KG1 (cell line): ENCODE measurements around the gene ASB9.
"Not testable (repeated sequence)": the region's sequence is repeated elsewhere in the genome, so short reads cannot be mapped to it uniquely, and the experiment has no call there.

Source experiments
- DNase-seq: peaks from one replicate; lab custom pipeline; 2025; lab: John Stamatoyannopoulos, UW

Gene ASB9

DNA sequence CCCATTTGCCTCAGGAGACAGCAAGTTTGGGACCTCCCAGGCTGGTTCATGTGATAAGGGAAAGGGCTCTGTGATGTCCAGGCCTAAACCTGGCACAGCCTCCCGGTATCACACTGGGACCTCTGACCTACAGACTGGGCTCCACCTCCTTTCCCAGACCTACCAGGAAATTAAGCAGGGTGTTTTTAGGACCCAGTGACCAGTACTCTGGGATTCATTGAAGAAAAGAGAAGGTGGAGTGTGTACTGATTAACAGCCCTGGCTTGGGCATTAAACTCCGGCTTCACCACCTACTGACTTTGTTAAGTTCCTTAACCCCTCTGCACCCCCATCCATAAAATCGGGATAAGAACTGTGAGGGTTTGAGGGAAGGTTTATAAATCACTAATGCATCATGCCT lies 28.6 kb downstream of the ASB9 start:
- no peak for DNase-seq

DNA sequence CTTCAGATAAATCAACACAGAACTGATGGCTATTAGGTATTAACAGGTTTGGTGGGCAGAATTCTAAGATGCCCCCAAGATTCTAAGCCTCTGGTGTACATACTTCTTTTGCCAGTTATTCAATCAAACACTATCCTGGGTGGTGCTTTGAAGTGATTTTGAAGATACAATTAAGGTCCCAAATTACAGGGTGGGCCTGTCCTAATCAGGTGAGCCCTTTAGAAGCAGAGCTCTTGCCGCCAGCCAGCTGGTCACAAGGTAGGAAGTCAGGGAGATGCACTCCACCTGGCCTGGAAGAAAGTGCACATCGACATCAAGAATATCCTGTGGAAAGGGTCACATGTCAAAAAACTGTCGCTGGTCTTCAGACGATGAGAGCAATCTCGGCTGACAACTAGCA lies 29.5 kb downstream of the ASB9 start:
- no peak for DNase-seq

DNA sequence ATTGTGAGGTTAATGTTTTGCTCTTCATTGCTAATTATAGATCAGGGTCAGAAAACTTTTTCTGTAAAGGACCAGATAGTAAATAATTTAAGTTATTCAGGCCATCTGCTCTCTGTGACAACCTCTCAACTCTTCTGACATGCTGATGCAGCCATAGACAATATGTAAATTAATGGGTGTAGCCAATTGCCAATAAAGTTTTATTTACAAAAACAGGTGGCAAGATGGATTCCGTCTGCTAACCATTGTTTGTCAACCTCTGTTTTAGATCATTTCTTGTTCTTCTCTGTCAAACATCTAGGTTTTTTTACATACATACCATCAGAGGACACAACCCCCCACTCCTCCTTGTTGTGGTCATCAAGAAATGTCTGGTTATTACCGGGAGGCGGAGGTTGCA lies 33.7 kb downstream of the ASB9 start:
- no peak for DNase-seq

DNA sequence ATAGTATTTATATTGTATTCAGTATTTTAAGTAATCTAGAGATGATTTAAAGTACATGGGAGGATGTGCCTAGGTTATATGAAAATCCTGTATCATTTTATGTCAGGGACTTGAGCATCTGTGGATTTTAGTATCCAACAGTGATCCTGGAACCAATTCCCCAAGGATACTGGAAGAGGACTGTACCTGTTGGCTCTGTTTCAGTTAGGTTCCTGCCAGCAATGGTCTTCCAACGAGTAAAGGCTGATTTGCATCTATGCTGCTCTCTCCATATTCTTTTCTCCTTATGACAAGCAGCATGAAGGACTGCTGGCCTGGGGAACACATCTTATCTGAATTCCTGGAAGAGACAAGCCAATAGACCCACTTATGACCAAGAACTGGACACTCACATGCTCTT lies 34.9 kb downstream of the ASB9 start:
- DNase-seq, result no peak

DNA sequence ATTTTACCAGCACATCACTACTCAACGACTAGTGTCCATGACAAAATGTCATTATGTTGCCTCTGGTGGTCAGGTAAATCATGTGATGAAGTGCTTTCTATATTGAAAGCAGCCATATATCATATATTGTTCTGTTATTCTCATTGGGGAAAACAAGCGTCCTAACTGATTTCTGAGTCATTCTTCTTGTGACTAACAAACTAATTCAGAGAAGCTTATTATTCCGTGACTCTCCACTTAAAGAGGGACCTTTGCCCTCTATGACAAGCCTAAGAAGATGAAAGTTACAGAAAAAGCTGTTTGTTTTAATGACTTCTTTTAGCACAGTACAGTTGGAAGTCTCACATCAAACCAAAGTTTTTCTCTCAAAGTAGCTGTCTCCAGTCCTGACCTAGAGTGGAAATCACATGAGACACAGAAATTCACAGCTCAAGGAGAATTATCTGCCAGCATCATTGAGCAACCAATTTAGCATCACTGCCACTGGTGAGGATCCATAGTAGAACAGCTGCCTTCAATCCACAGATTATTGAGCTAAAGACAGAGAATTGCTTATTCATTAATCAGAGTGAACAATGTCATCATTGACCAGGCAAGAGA lies 36.4 kb downstream of the ASB9 start:
- no peak for DNase-seq

DNA sequence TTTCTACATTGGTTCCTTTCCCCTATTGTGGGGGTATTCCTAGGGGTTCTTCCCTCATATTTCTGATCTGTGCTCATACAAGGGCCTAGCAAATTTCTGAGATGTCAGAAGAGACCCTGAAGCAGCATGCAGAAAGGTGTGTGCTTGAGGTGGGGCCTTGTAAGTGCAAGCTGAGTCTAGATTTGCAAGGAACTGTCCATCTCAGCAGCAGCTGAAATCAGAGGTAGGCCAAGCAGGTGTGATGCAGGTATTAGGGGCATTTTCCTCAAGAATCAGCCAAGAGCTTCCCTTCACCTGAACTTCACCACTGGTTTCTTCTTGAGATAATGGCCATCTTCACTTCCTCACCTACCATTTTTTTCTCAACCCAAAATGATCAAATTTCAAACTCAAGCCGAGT lies 45.1 kb downstream of the ASB9 start:
- DNase-seq, result no peak

DNA sequence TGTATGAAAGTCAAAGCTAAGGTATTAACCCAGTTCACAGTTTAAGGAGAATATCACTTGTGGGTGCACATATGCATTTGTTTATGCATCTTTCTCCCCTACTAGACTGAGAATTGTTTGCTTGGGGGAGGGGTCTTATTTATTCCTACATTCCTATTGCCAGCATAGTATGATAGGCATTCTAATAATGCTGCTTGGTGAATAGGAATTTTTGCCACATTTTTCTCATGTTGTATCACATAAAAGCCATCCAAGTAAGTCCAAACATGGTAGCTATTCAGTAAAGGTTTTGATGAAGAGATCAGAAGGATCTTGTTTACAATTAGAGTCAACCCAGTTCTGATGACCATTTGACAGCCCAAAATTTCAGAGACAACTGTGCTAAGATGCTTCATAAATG lies 48.6 kb downstream of the ASB9 start:
- DNase-seq, result no peak

DNA sequence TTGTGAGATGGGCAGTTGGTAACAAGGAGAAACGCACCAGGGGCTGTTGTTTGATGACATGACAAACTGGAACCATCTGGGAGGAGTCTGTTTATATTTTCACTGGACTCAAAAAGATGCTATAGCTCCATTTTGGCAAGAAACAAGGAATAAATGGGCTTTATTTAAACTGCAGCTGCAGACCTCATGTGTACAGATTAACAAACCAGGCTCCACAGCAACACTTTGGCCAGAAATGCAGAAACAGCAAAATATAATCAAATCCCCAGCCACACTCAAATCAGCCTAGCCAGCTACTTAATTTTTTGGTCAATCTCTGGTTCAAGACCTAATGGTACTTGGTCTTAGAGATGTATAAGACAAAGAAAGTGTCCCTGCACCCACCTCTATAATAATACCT lies 52.7 kb downstream of the ASB9 start:
- no peak for DNase-seq

DNA sequence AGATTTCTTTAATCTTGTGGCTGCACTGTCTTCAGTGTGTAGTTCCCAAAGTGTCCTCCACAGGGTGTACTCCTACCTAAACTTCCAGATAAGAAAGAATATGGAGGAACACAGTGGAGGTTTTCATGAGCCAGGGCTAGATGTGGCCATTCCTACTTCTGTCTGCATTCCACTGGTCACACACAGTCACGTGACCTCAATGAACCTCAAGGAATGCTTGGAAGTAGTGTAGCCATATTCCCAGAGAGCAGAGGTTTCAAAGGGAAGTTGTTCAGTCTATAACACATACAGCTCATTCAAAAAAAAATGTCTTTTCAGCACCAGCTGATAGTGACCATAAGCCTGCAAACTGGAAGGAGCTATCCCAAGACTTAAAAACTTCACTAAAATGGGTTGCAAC lies 53.6 kb downstream of the ASB9 start:
- DNase-seq, result no peak

DNA sequence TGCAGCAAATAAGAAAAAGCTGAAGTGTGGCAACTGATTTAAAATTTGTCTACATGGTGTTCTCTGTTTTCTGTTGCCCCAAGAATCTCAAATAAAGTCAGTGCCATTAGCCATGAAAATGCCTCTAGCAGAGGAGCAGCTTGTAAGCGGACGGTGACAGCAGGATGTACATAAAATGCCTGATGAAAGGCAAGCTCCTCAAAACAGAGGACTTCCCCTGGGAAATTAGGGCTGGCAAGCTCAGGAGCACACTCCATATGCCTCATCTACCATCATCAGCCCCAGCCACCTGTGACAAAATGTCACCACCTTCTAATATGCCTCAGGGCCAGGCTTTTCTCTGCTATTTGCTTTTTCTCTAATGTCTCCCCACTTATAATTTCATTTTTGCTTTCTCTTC lies 54.5 kb downstream of the ASB9 start:
- DNase-seq, result no peak

DNA sequence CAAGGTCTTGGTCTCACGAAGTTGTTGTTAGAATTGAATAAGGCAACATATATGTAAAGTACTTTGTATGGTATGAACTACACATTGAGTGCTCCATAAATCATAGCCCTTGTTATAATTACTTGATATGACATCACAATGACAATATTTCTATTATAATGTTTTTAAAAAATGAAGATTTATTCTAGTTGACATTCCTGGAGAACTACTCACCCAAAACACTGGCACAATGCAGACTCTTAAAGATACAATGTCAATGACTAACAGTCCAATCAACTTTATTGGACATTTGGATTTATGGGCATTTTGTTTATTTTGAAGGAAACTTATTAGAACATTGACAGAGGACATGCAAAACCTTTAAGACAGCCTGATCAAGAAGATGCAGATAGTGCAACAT lies 55.3 kb downstream of the ASB9 start:
- DNase-seq, result no peak

DNA sequence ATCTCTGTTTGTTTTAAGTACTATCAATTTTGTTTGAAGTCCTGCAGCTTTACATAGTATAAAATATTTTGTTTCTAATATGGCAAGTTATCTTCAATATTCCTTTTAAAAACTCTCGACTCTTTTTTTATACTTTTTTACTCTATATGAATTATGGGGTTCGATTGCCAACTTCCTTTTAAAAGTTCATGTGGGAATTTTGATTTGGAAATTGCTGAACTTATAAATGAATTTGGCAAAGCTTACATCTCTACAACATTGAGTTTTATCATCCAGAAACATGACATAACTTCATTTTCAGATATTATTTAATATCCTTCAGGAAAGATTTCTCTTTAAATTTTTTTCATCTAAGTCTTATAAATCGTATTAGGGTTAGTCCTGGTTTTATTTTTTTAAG lies 60.8 kb downstream of the ASB9 start:
- no peak for DNase-seq

DNA sequence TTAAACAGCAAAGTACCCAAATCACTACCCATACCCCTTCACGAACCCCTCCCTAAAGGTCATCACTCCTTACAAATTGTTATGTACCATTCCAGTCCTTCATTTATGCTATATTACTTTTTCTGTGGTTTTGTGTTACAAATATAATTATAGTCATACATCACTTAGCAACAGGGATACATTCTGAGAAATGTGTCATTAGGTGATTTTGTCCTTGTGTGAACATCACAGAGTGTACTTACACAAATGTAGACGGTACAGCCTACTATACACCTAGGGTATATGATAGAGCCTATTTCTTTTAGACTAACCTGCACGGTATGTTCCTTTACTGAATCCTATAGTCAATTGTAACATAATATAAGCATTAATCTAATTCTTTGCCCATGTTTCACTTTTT lies 61.9 kb downstream of the ASB9 start:
- no peak for DNase-seq

DNA sequence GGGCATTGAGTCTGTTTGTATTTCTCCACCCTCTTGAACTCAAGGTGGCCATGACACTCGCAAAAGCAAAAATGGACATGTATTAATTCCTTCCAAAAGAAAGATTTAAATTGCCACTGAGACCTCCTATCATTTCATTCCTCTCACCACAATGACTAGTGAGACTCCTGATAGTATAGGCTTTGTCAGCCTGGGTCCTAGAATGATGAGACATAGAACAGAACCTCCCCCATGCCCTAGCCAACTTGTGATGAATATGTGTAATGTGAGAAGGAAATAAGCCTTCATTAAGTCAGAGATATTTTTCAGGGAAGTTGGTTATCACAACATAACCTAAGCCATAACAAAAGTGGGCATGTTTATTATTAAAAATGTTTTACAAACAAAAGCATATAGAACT lies 62.5 kb downstream of the ASB9 start:
- DNase-seq, result no peak

DNA sequence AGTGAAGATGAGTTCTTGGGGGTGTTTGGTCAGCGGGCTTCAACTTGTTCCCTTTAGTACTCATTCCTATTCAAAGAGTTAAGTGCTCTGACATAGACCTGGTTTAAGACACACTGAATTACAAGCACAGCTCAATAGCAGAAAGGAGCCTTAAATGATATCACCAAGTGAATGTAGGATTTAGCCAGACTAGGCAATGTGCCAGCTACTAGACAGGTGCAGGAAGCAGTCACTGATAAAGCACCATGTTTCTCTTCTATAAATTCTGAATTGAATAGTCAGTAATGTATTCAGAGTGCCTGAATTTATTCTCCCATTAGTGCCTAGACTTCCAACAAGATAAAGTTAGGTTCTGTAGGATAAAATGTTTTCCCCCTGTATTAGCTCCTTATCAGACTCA lies 63.6 kb downstream of the ASB9 start:
- DNase-seq, result no peak

DNA sequence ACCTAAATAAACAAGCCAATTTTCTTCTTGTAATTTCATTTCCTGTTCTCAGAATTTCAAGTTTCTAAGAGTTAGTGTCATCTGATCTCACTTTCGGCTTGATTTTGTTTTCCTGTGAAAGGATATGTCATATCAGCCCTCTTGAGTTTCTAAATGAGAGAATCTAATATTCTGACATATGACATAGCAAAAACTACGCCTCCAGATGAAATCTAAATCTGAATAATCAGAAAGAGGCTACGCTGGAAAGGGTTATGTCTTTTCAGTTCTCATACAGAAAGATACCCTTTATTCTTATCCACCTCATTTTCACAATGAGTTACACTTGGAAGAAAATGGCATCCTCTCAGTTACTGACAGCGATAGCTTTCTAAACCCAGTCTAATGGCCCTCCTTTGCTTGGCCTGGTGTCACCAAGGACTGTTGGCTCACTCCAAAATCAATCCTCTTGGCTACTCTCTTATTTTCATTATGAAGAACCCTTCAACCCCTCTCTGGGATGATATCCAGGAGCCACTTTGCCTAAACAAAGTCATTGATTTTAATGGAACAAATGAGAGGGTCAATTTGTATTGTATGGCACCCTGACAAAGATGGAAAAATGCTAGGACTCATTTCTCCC lies 65.6 kb downstream of the ASB9 start:
- no peak for DNase-seq

DNA sequence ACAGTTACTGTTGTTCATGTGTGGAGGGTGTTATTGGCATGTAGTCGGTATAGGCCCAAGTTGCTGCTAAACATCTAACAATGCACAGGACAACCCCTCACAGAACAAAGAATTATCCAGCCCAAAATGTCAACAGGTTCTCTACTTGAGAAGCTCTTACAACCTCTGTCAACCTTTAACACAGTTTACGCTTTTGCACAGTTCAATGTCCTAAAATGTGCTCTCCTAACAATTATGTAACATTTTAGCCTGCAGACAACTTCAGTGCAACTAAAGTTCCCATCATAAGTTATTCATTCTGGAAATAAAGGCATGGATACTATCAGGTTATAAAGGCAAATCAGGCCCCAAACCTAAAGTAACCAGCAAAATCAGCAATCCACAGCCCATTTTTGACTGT lies 66.2 kb downstream of the ASB9 start:
- DNase-seq, result no peak

DNA sequence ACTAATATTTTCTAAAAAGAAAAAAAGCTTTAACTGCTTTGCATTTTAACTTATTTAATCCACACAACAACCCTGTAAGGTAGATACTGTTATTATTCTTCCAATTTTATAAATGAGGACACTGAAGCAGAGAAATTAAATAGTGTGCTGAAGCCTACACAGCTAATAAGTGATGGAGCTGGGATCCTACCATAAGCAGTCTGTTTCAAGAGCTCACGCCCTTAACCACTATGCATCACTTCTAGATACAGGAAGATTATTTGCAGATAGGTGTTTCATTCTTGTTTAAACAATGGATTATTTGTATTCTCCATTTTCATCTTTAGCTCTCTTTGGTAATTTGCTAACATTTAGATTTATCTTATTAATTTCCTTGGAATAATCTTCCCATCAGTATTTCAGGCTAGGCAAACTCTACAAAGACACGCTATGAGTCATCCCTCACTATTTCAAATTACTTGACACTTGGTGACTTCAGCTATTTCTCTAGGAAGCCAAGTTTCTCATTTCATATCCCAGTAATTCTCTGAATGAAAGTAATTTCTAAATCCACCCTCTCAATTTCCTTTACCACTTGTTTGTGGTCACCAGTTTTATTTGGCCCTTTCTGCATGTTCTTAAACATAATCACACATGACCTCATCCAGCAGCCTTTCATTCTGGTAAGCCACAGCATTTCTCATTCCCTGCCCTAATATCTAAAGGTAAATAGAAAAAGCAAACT lies 67.3 kb downstream of the ASB9 start:
- no peak for DNase-seq

DNA sequence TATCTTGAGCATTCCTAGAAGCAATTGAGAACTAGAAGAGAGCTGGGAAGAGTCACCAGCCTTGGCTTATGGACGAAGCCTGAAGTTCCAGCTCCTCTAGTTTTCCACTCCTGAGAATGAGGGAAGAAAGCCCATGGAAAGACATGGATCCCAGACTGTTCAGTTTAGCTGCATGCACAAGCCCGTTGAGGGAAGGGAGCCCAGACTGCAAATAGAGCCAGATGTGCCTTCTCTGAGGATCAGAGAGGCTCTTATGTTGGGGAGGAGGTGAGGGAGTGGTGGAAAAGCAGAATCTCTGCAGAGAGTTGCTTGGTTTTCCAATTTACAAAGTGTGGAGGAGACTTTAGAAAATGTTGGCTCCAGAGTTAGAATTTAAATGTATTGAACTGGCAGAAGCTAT lies 69.0 kb downstream of the ASB9 start:
- DNase-seq, result no peak

DNA sequence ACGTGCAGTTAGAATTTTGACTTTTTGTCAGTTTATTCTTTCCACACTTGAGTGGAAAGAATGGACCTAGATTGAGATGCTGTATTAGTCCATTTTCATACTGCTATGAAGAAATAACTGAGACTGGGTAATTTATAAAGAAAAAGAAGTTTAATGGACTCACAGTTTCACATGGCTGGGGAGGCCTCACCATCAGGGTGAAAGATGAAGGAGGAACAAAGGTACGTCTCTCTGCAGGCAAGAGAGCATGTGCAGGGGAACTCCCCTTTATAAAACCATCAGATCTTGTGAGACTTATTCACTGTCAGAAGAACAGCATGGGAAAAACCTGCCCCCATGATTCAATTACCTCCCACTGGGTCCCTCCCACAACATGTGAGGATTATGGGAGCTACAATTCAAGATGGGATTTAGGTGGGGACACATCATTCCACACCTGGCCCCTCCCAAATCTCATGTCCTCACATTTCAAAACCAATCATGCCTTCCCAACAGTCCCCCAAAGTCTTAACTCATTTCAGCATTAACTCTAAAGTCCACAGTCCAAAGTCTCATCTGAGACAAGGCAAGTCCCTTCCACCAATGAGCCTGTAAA lies 71.2 kb downstream of the ASB9 start:
- DNase-seq, result not testable (repeated sequence)

DNA sequence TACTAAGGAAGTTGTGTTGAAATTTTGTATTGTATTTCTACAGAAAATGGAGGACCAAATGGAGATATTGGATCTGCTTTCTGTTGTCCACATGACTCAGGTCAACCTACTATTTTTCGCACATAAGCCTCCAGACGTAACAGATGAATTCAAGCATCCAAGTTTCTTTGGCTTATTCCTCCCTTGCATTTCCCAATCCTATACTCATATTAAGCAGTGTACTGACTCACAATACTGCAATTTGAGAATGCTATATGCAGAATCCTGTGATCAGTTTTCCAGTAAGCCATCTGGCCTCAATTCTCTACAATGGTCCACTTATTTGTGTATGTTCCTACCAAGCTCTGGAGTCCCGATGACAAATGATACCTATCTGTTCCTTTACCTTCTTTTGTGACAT lies 75.7 kb downstream of the ASB9 start:
- no peak for DNase-seq
